Endothelial cell (in vitro differentiated cells): ENCODE results near the gene CENPN. TPM values are rescaled to one million over a fixed set of nuclear protein-coding genes. Genes with fewer than 3 reads are reported as not detected.

ENCODE experiments used
- DNase-seq: peaks from one replicate; pipeline ENCODE4 v3.0.0; 2021; ENCODE audit warnings: low spot score
- H3K27ac Mint-ChIP-seq: one replicate; pipeline ENCODE4 v1.8.0; 2021; ENCODE audit warnings: mixed read lengths, inconsistent platforms; ENCODE audit not compliant: unreplicated experiment
- H3K27me3 Mint-ChIP-seq: one replicate; pipeline ENCODE4 v1.8.0; 2021; ENCODE audit warnings: mild to moderate bottlenecking, moderate library complexity, mixed read lengths, inconsistent platforms; ENCODE audit not compliant: unreplicated experiment
- H3K36me3 Mint-ChIP-seq: one replicate; pipeline ENCODE4 v1.8.0; 2021; ENCODE audit warnings: mild to moderate bottlenecking, low read depth, mixed read lengths, inconsistent platforms; ENCODE audit not compliant: unreplicated experiment
- H3K4me1 Mint-ChIP-seq: one replicate; pipeline ENCODE4 v1.8.0; 2021; ENCODE audit warnings: mild to moderate bottlenecking, mixed read lengths, inconsistent platforms; ENCODE audit not compliant: unreplicated experiment
- H3K4me3 Mint-ChIP-seq: one replicate; pipeline ENCODE4 v1.8.0; 2021; ENCODE audit warnings: mild to moderate bottlenecking, mixed read lengths, inconsistent platforms; ENCODE audit not compliant: unreplicated experiment
- H3K9me3 Mint-ChIP-seq: one replicate; pipeline ENCODE4 v1.8.0; 2021; ENCODE audit warnings: mixed read lengths, inconsistent platforms; ENCODE audit not compliant: unreplicated experiment
- total RNA-seq: library from RNA; stranded (reverse); fragmentation: NEBNext Ultra II Directional; extraction: Animal tissue kit (Norgen Biotek cat#: 25700); gene quantifications from one replicate; pipeline ENCODE4 v1.2.1, GENCODE V29; 2021; ENCODE audit not compliant: unreplicated experiment
- TF ChIP-seq, protein P1 (sequence below): fragments of 200-600 bp; sonication (generic); IDR thresholded peaks from one replicate; pipeline ENCODE4 v1.5.0; 2021; ENCODE audit warnings: antibody characterized with exemption; ENCODE audit not compliant: unreplicated experiment

The CENPN gene
- total RNA-seq, 1 donor from 2014 or later = 17.0 TPM

DNA sequence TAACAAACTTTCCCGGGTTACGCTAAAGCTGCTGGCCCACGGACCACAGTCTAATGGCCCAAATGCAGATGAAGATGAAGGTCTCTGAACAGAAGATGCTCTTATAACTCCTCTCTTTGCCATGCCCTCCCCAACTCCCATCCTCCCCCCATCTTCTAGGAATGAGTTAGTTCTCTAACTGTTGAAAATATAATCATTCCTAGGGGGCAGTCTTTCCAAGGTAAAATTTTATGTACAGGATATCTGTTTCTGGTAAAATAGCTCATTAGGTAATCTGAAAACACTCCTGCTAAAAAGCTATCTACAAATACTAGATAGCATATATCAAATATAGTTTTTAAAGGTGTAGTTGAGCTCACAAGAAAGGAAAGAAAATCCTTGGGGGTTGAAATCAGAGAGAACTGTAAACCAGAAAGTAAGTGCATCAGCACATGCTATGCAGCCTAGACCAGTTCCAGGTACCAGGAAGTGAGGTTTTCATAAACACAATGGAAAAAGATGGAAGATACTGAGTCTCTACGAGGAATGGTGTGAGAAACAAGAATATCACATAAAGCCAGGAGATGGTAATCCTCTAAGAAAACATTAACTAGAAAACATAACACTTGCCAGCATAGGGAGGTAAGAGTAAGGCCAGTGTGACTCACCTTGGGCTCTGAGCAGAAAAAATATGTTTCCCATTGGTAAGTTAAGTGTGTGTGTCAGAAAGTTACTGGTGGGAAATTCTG, 38.5 kb upstream of the CENPN start:
- Mint-ChIP-seq H3K36me3 (no peaks in the 10 kb centered on the region), H3K27ac (no peak overlapping the region), H3K4me3 (no peak overlapping the region), H3K27me3 (no peaks in the 10 kb centered on the region), H3K4me1 (peaks cover 26% of the 10 kb centered on the region), H3K9me3 (no peaks in the 10 kb centered on the region)
- DNase-seq = no peak
- TF ChIP-seq, protein P1, sequence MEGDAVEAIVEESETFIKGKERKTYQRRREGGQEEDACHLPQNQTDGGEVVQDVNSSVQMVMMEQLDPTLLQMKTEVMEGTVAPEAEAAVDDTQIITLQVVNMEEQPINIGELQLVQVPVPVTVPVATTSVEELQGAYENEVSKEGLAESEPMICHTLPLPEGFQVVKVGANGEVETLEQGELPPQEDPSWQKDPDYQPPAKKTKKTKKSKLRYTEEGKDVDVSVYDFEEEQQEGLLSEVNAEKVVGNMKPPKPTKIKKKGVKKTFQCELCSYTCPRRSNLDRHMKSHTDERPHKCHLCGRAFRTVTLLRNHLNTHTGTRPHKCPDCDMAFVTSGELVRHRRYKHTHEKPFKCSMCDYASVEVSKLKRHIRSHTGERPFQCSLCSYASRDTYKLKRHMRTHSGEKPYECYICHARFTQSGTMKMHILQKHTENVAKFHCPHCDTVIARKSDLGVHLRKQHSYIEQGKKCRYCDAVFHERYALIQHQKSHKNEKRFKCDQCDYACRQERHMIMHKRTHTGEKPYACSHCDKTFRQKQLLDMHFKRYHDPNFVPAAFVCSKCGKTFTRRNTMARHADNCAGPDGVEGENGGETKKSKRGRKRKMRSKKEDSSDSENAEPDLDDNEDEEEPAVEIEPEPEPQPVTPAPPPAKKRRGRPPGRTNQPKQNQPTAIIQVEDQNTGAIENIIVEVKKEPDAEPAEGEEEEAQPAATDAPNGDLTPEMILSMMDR = no peak

DNA sequence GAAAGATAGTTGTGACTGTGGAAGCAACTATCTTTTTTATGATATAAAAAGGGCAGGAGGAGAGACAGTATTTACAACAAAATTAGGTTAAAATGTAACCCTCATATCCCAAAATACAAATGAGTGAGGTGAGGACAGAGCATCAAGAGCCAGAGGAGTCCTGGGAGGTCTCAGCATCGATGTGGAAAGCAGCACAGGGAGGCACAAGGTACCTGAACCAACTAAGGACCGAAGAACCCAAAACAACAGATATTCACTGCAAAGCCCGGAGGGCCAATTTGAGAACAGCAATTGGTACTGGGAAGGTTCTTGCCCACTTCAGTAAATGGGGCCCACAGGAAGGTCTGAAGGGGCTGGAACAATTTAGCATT, 37.9 kb upstream of the CENPN start:
- Mint-ChIP-seq H3K36me3 (peaks cover 3% of the 10 kb centered on the region), H3K9me3 (no peaks in the 10 kb centered on the region), H3K27me3 (peaks cover 2% of the 10 kb centered on the region), H3K27ac (no peak overlapping the region), H3K4me1 (peaks cover 30% of the 10 kb centered on the region), H3K4me3 (no peak overlapping the region)
- DNase-seq = no peak
- TF ChIP-seq, protein P1 = no peak

DNA sequence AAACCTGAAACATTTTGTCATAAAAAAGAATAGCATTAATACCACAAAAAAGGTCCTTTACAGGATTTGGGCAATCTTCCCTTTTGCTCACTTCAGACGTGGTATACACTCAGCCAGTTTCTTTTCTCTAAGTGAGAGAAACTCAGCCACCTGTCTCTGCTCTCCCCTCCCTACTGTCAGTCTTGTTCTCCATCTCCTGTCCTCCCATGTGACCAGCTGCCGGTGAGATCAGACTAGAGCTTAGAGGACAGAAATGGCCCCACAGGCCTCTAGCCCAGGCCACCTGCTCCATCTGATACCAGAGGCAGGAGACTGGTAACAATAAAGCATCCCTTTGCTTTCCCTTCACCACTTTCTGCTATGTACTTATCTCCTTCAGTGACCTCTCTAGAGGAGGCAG, 35.2 kb upstream of the CENPN start:
- Mint-ChIP-seq H3K36me3 (peaks cover 7% of the 10 kb centered on the region), H3K27ac (peak overlapping the region; percentile 54), H3K27me3 (peaks cover 2% of the 10 kb centered on the region), H3K9me3 (no peaks in the 10 kb centered on the region), H3K4me3 (no peak overlapping the region), H3K4me1 (peaks cover 36% of the 10 kb centered on the region)
- TF ChIP-seq, protein P1 = no peak
- no peak for DNase-seq

DNA sequence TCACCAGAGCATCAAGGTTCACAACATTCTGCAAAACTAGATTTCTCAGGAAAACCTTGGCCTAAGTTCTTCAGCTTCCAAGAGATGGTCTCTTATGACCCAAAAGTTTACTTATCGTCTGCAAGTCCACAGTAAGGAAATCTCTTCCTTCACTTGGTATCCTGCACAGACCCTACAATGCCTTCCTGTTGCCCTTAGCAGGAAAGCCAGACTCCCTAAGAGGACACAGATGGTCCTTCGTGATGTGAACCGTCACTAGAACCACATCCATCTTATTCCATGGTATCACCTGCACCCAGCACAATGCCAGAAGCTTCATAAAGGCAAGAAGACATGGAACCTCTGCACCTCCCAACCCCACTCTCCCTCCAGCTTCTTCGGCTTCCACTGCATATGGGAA, 34.4 kb upstream of the CENPN start:
- peaks cover 2% of the 10 kb centered on the region for H3K27me3 Mint-ChIP-seq
- peaks cover 36% of the 10 kb centered on the region for H3K4me1 Mint-ChIP-seq
- H3K36me3 Mint-ChIP-seq = peaks cover 7% of the 10 kb centered on the region
- H3K27ac Mint-ChIP-seq = peak overlapping the region; percentile 54
- H3K4me3 Mint-ChIP-seq = no peak overlapping the region
- no peak for DNase-seq
- H3K9me3 Mint-ChIP-seq = no peaks in the 10 kb centered on the region
- TF ChIP-seq, protein P1 = no peak

DNA sequence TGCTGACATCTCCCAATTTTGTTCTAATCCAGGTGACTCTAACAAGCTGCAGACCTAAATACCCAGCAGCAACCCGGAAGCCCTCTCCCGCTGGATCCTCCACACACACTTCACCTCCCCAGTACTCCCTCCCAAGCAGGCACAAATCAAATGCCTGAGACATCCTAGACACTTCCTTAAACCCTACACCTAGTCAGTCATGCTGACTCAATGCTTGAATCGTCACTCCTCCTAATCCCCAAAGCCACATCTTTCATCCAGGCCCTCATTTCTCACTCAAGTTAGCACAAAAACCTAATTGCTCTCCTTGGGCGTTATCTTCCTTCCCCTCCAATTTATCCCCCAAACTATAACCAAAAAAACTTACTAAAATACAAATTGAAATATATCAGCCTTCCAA, 33.0 kb upstream of the CENPN start:
- H3K9me3 Mint-ChIP-seq = no peaks in the 10 kb centered on the region
- DNase-seq = no peak
- TF ChIP-seq, protein P1 = no peak
- peak overlapping the region; percentile 13 for H3K4me3 Mint-ChIP-seq
- H3K4me1 Mint-ChIP-seq = peaks cover 29% of the 10 kb centered on the region
- peak overlapping the region; percentile 22 for H3K27ac Mint-ChIP-seq
- peaks cover 2% of the 10 kb centered on the region for H3K27me3 Mint-ChIP-seq
- H3K36me3 Mint-ChIP-seq = peaks cover 8% of the 10 kb centered on the region
